ENCODE measurements around the gene UNC119. TPM values are rescaled to one million over a fixed set of nuclear protein-coding genes. Genes with fewer than 3 reads are reported as not detected.
"Not testable (repeated sequence)": the region's sequence is repeated elsewhere in the genome, so short reads cannot be mapped to it uniquely, and the experiment has no call there.

The UNC119 gene
- total and polyA plus RNA-seq, 9 donors: 15.6 to 20.7 (median 17.6) TPM

DNA sequence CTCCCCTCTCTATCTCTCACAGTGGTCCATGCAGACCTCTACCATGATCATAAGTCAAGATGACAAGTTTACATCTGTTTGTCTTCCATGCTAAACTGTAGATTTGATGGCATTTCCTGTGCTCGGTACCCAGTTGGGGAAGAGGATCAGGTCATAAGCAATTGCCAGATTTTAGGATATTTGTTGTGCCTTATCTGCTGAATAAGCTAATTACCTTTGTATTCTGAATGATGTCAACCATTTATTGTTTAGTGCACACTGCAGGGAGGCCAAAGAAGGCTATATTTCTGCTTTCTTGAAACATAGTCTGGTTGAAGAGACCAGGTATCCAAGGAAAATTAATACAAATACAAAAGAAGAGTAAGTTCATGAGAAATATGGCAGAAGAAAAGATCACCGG is 30.1 kb upstream of the UNC119 start:
- no peaks in the 10 kb centered on the region for H3K27me3 ChIP-seq (ENCODE audit: control insufficient read depth, insufficient read depth, low read length)
- no peak for DNase-seq
- H3K4me1 ChIP-seq (ENCODE audit: control insufficient read depth, insufficient read depth, low read length): peaks cover 4% of the 10 kb centered on the region
- no peak overlapping the region for H3K27ac ChIP-seq (ENCODE audit: low read length)
- no peak overlapping the region for H3K4me3 ChIP-seq (ENCODE audit: low read length)
- H3K9me3 ChIP-seq (replicated peaks; ENCODE audit: control insufficient read depth, low read depth, low read length): no peaks in the 10 kb centered on the region
- H3K36me3 ChIP-seq (ENCODE audit: control insufficient read depth, insufficient read depth, low read length): peaks cover 72% of the 10 kb centered on the region
- WGBS (ENCODE audit: insufficient coverage): 92% methylated on average over 2 of the region's 2 CpGs

DNA sequence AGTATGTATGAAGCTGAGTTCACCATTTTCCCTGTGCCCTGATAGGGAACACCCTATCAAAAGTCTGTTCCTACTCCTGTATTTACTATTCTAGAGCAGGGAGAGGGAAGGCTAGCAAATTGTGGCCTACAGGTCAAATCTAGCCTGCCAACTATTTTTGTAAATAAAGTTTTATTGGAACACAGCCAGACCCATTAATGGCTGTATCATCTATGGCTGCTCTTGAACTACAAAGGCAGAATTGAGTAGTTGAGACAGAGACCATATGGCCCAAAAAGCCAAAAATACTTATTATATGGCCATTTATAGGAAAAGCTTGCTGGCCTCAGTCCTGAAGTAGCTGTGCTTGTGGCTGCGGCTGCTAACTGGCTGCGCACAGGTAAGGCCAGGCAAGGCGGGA is 28.5 kb upstream of the UNC119 start:
- Histone ChIP-seq H3K4me3 (ENCODE audit: low read length) (no peak overlapping the region), H3K27ac (ENCODE audit: low read length) (no peak overlapping the region), H3K36me3 (ENCODE audit: control insufficient read depth, insufficient read depth, low read length) (peaks cover 69% of the 10 kb centered on the region), H3K27me3 (ENCODE audit: control insufficient read depth, insufficient read depth, low read length) (no peaks in the 10 kb centered on the region), H3K9me3 (replicated peaks; ENCODE audit: control insufficient read depth, low read depth, low read length) (no peaks in the 10 kb centered on the region), H3K4me1 (ENCODE audit: control insufficient read depth, insufficient read depth, low read length) (peaks cover 10% of the 10 kb centered on the region)
- DNase-seq: no peak
- no CpG with 5 or more reads among the region's 3 CpGs for whole genome bisulfite sequencing (ENCODE audit: insufficient coverage)

DNA sequence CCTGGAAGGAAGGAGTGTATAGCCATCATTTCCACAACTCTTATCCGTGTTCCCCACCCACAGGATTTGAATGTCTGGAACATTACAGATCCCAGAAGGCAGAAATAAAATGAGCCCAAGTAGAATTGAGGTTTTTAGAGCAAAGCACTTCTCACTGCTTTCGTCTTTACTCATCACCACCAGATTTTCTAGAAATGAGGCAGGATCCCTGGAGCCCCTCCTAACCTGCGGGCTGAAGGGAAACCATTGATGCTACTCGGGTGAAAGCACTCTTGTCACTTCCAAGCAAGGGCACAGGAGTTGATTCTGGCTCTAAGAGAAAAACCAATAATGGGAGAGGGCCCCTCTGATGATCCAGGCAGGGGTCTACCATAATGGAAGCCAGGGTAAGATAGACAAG is 27.1 kb upstream of the UNC119 start:
- DNase-seq: no peak
- H3K4me3 ChIP-seq (ENCODE audit: low read length): no peak overlapping the region
- peaks cover 10% of the 10 kb centered on the region for H3K4me1 ChIP-seq (ENCODE audit: control insufficient read depth, insufficient read depth, low read length)
- H3K27me3 ChIP-seq (ENCODE audit: control insufficient read depth, insufficient read depth, low read length): no peaks in the 10 kb centered on the region
- H3K27ac ChIP-seq (ENCODE audit: low read length): no peak overlapping the region
- no peaks in the 10 kb centered on the region for H3K9me3 ChIP-seq (replicated peaks; ENCODE audit: control insufficient read depth, low read depth, low read length)
- peaks cover 54% of the 10 kb centered on the region for H3K36me3 ChIP-seq (ENCODE audit: control insufficient read depth, insufficient read depth, low read length)
- 100% methylated on average over 1 of the region's 4 CpGs for WGBS (ENCODE audit: insufficient coverage)

DNA sequence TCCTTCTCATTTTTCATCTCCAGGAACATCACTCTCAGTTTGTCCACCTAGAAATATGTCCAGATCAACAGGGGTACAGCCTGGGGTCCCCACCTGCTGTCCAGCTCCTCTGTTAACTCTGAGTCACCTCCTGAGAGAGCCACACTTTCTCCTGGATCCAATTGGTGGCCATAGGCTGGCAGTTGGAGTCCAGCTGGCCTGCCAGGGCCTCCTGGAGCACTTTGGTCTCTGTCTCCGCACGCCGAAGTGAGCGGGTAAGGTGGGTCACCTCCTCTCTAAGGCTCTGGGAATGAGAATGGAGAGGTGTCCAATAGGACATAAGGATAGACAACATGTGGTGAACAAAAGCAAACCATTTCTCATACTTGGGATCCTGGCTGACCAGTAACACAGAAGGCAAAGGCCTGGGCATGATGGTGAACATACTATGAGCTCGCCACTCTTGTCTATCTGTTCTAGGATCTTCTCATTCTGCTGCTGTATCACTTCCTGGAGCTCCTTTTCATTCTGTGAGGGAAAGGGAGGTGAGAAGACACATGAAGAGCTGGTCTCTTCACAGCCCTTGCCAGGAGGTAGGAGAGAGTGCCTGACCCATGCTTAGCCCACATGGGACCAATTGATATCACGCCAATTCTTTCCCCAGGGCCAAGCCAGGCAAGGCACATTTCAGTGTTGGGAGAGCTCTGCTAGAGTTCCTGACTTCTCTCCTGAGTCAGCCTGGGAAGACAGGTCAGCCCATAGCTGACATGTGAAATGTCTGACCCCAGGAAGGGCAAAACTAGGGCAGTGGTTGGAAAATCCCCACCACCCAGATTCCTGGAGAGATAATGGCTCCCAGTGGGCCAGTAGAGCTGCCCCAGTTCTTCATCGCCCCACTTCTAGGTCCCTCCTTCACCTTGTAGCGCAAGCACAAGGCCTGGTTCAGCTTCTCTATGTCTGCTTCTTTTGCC is 26.1 kb upstream of the UNC119 start:
- Histone ChIP-seq H3K27me3 (ENCODE audit: control insufficient read depth, insufficient read depth, low read length) (no peaks in the 10 kb centered on the region), H3K9me3 (replicated peaks; ENCODE audit: control insufficient read depth, low read depth, low read length) (no peaks in the 10 kb centered on the region), H3K4me3 (ENCODE audit: low read length) (no peak overlapping the region), H3K36me3 (ENCODE audit: control insufficient read depth, insufficient read depth, low read length) (peaks cover 44% of the 10 kb centered on the region), H3K27ac (ENCODE audit: low read length) (no peak overlapping the region), H3K4me1 (ENCODE audit: control insufficient read depth, insufficient read depth, low read length) (peaks cover 6% of the 10 kb centered on the region)
- no peak for DNase-seq
- WGBS (ENCODE audit: insufficient coverage): 94% methylated on average over 3 of the region's 8 CpGs

DNA sequence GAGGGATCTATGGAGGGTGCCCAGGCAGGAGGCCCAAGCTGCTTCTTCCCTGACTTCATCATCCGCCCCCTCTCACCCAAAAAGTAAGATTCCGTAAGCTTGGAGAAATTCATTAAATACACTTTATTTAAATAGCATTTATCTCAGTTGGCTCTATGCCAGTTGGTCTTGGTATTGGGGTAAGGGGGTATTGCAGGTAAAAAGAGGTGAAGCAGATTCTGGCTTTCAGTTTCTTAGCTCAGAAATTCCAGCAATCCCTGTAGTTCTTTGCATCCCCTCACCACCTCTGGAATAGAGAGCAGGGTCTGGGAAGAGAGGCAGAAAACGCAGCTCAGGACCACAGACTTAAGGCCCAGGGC is 25.0 kb upstream of the UNC119 start:
- Histone ChIP-seq H3K4me1 (ENCODE audit: control insufficient read depth, insufficient read depth, low read length) (peaks cover 8% of the 10 kb centered on the region), H3K27ac (ENCODE audit: low read length) (no peak overlapping the region), H3K36me3 (ENCODE audit: control insufficient read depth, insufficient read depth, low read length) (peaks cover 34% of the 10 kb centered on the region), H3K4me3 (ENCODE audit: low read length) (no peak overlapping the region), H3K27me3 (ENCODE audit: control insufficient read depth, insufficient read depth, low read length) (no peaks in the 10 kb centered on the region), H3K9me3 (replicated peaks; ENCODE audit: control insufficient read depth, low read depth, low read length) (no peaks in the 10 kb centered on the region)
- no CpG with 5 or more reads among the region's 3 CpGs for WGBS (ENCODE audit: insufficient coverage)
- DNase-seq: no peak

DNA sequence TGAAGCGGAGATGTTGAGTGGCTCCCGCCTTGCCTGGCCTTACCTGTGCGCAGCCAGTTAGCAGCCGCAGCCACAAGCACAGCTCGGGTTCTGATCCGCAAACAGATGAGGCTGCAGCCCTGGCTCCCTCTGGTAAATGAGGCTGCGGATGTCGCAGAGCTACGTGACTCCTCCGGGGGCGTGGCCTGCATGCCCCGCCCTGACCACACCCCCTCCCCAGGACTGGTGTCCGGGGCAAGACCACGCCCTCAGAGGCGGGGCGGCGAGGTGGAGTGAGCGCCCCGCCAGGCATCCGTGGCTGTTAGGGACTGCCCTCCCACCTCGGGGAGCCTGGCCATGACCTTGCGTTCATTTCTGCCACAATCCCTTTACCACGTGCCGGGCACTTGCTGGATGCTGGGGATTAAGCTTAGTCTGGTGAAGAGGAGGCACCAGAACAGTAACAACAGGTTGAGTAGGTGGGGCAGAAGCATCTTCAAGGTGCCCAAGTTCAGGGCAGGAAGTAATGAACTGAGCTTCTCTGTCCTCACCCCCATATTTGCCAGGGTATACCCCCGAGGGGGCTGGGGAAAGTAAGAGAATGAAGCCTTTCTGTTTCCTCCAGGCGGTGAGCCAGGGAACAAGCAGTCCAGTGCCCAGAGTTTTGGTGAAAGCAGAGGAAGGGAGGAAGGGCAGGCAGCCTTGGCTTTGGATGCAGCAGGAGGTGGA is 24.5 kb upstream of the UNC119 start, which contains the start of gene ALDOC:
ALDOC (minus strand) TSS at position 138 of the 708 bp plus-strand sequence. CDS start 1,363 bp downstream, outside the sequence.
- Histone ChIP-seq H3K27me3 (ENCODE audit: control insufficient read depth, insufficient read depth, low read length) (no peaks in the 10 kb centered on the region), H3K4me1 (ENCODE audit: control insufficient read depth, insufficient read depth, low read length) (peaks cover 13% of the 10 kb centered on the region), H3K36me3 (ENCODE audit: control insufficient read depth, insufficient read depth, low read length) (peaks cover 32% of the 10 kb centered on the region), H3K9me3 (replicated peaks; ENCODE audit: control insufficient read depth, low read depth, low read length) (no peaks in the 10 kb centered on the region), H3K27ac (ENCODE audit: low read length) (no peak within 1 kb of the TSS), H3K4me3 (ENCODE audit: low read length) (no peak within 1 kb of the TSS)
- DNase-seq: peak; percentile 91
- 15% methylated on average over 9 of the region's 26 CpGs for WGBS (ENCODE audit: insufficient coverage)

DNA sequence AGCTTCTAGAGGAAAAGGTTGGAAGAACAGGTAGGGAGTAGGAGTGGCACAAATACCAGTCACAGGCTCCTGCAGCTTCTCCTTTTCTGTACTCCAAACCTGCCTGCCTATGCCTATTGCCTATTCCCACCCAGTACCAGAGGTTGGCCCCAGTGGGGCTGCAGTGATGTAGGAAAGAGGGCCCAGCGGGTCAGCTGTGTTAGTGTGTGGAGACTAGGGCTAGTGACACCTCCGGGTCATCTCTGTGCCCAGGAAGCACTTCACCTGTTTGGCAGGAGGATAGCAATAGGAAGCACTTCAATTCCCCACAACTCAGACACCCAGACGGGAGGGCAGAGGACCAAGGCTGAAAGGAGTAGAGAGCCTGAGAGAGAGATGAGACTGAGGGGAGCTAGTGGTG is 23.6 kb upstream of the UNC119 start:
- not testable (repeated sequence) for H3K27me3 ChIP-seq (ENCODE audit: control insufficient read depth, insufficient read depth, low read length); H3K27ac ChIP-seq (ENCODE audit: low read length); DNase-seq; H3K9me3 ChIP-seq (replicated peaks; ENCODE audit: control insufficient read depth, low read depth, low read length); H3K4me3 ChIP-seq (ENCODE audit: low read length)
- Histone ChIP-seq H3K4me1 (ENCODE audit: control insufficient read depth, insufficient read depth, low read length) (peaks cover 15% of the 10 kb centered on the region), H3K36me3 (ENCODE audit: control insufficient read depth, insufficient read depth, low read length) (peaks cover 31% of the 10 kb centered on the region)
- WGBS (ENCODE audit: insufficient coverage): no CpG with 5 or more reads among the region's 3 CpGs

DNA sequence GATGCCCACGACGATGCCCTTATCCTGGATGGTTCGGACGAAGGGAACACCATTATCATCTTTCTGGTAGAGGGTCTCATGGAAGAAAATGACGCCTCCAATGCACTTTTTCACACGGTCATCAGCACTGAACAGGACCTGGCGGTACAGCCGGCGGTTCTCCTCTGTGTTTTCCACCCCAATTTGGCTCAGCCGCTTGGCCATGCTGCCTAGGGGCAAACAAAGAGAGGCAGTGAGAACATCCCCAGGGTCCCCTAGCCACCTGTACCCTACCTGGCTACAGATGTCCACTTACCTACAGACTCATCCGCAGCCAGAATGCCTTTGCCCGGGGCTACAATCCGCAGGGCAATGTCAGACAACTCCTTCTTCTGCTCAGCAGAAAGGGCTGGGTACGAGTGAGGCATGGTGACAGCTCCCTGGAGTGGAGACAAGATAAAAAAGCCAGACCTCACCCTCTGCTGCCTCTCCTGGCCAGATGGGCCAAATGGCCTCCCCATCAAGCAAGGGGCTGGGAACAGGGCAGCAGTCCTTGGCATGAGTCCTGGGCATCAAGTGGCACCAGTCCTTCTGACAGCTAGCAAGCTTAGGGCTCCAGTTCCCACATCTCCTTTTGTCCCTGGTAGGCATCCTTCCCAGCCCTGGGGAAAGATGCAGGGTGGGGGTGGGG is 22.8 kb upstream of the UNC119 start:
- 94% methylated on average over 14 of the region's 14 CpGs for WGBS (ENCODE audit: insufficient coverage)
- Histone ChIP-seq H3K4me3 (ENCODE audit: low read length) (no peak overlapping the region), H3K27me3 (ENCODE audit: control insufficient read depth, insufficient read depth, low read length) (no peaks in the 10 kb centered on the region), H3K27ac (ENCODE audit: low read length) (no peak overlapping the region), H3K4me1 (ENCODE audit: control insufficient read depth, insufficient read depth, low read length) (peaks cover 17% of the 10 kb centered on the region), H3K36me3 (ENCODE audit: control insufficient read depth, insufficient read depth, low read length) (peaks cover 25% of the 10 kb centered on the region), H3K9me3 (replicated peaks; ENCODE audit: control insufficient read depth, low read depth, low read length) (no peaks in the 10 kb centered on the region)
- DNase-seq: no peak

DNA sequence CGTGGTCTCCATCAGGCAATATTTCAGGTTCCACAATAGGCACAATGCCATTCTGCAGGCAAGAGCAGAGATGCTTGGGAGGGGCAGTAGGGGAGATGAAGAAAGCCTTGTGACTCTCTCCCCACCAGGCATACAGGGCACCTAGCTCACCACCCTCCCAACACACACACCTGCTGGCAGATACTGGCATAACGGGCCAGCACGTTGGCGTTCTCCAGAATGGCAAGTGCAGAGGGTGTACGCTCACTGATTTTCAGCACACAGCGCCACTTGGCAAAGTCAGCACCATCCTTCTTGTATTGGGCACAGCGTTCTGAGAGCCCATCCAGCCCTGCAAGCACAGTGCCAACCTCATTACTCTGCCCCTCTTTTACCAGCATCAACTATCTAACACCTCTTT is 22.1 kb upstream of the UNC119 start:
- no peak overlapping the region for H3K4me3 ChIP-seq (ENCODE audit: low read length)
- H3K36me3 ChIP-seq (ENCODE audit: control insufficient read depth, insufficient read depth, low read length): peaks cover 19% of the 10 kb centered on the region
- peaks cover 19% of the 10 kb centered on the region for H3K4me1 ChIP-seq (ENCODE audit: control insufficient read depth, insufficient read depth, low read length)
- no peak for DNase-seq
- H3K27me3 ChIP-seq (ENCODE audit: control insufficient read depth, insufficient read depth, low read length): no peaks in the 10 kb centered on the region
- 90% methylated on average over 6 of the region's 7 CpGs for WGBS (ENCODE audit: insufficient coverage)
- H3K27ac ChIP-seq (ENCODE audit: low read length): no peak overlapping the region
- H3K9me3 ChIP-seq (replicated peaks; ENCODE audit: control insufficient read depth, low read depth, low read length): no peaks in the 10 kb centered on the region

DNA sequence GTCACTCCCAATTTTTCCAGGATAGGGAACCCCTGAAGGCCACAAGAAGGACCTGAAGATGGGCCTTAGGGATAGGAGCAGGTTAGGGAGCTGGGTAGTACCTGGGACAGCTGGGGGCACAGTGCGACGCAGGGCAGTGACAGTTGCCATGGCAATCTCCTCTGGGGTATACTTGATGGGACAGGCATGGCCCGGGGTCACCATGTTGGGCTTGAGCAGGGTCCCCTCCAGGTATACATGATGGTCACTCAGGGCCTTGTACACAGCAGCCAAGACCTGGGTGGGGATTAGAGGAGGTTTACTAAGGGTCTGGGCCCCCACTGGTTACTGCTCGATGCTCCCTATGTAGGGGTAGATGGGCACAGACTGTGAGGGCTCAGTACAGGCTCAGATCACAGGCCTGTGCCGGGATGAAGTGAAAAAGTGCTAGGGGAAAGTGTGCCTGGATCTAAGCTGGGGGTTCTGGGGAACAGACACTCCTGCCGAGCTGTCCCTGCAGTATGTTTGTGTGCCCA is 21.6 kb upstream of the UNC119 start:
- no peak for DNase-seq
- Histone ChIP-seq H3K4me1 (ENCODE audit: control insufficient read depth, insufficient read depth, low read length) (peaks cover 19% of the 10 kb centered on the region), H3K9me3 (replicated peaks; ENCODE audit: control insufficient read depth, low read depth, low read length) (no peaks in the 10 kb centered on the region), H3K27me3 (ENCODE audit: control insufficient read depth, insufficient read depth, low read length) (no peaks in the 10 kb centered on the region), H3K4me3 (ENCODE audit: low read length) (no peak overlapping the region), H3K27ac (ENCODE audit: low read length) (no peak overlapping the region), H3K36me3 (ENCODE audit: control insufficient read depth, insufficient read depth, low read length) (peaks cover 15% of the 10 kb centered on the region)
- WGBS (ENCODE audit: insufficient coverage): 92% methylated on average over 6 of the region's 6 CpGs
